IPS-18c (cell line): ENCODE data around the gene CYP3A5.
"Not testable (repeated sequence)": the region's sequence is repeated elsewhere in the genome, so short reads cannot be mapped to it uniquely, and the experiment has no call there.

Source experiments
- H3K4me3 ChIP-seq: 2 replicates; pipeline ENCODE4 v1.7.0; 2013; ENCODE audit warnings: low read depth, mild to moderate bottlenecking, low read length, moderate library complexity; ENCODE audit not compliant: insufficient read depth
- H3K9me3 ChIP-seq: one replicate; pipeline ENCODE4 v1.6.1; 2013; ENCODE audit warnings: mild to moderate bottlenecking, low read length, moderate library complexity; ENCODE audit not compliant: control insufficient read depth, insufficient read depth

CYP3A5 gene

DNA sequence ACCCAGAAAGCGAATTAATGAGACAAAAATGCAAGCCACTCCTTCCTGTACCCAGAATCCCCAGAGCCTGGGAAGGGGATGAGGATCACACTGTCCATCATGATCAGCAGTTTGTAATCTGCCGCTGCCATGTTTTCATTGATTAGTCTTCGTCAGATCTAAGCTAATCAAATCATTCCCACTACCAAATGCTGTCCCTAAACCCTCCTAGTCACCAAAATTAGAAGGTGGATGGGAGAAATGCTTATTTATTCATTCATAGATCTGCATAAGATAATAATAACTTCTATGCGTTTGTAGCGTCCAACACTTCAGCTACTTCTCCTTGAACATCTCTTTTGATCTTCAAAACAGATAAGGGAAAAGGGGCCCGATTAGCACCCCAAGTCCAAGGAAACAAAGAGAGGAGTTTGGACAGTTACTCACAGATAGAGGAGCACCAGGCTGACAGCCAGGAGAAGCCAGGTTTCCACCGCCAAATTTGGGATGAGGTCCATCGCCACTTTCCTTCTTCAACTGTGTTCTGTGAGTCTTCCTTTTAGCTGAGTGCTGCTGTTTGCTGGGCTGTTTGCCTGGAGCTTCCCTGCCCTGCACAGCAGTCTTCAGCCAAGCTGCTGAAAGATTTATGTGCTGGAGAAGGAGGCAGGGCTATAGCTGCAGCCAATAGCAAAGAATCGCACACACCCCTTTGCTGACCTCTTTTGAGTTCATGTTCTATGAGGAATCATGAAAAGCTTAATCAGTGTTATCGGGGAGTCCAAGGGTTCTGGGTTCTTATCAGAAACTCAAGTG is at the start of gene CYP3A5:
Gene CYP3A5, minus strand, starts transcription at position 597 of the 792 bp plus-strand sequence. Its CDS starts 100 bp downstream, at position 497.
- no peak within 1 kb of the TSS for H3K4me3 ChIP-seq

DNA sequence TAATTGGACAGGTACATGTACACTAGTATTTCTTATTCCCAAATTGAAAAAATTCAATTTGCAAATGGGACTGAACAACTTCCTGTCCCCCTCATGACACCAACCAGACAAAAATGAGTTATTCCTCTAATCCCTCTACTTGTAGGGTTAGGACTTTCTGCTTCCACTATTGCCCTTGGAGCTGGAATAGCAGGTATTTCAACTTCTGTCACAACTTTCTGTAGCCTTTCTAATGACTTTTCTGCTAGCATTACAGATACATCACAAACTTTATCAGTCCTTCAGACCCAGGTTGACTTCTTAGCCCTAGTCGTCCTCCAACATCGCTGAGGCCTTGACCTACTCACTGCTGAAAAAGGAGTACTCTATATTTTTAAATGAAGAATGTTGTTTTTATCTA is 48.8 kb upstream of the CYP3A5 start:
- H3K9me3 ChIP-seq, result no peaks in the 10 kb centered on the region
- H3K4me3 ChIP-seq, result no peak overlapping the region

More for the DNA sequence above, at the start of gene CYP3A5:
- H3K9me3 ChIP-seq, result no peaks in the 10 kb centered on the region

DNA sequence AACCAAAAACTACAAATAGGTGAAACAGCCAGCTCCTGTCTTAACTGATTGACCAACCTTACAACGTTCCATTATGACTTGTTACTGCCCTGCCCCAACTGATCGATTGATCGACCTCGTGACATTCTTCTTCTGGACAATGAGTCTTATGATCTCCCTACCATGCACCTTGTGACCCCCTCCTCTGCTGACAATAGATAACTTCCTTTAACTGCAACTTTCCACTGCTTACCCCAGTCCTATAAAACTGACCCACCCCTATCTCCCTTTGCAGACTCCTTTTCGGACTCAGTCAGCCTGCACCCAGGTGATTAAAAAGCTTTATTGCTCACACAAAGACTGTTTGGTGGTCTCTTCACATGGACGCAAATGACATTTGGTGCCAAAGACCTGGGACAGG is 43.4 kb upstream of the CYP3A5 start:
- not testable (repeated sequence) for H3K9me3 ChIP-seq, H3K4me3 ChIP-seq

DNA sequence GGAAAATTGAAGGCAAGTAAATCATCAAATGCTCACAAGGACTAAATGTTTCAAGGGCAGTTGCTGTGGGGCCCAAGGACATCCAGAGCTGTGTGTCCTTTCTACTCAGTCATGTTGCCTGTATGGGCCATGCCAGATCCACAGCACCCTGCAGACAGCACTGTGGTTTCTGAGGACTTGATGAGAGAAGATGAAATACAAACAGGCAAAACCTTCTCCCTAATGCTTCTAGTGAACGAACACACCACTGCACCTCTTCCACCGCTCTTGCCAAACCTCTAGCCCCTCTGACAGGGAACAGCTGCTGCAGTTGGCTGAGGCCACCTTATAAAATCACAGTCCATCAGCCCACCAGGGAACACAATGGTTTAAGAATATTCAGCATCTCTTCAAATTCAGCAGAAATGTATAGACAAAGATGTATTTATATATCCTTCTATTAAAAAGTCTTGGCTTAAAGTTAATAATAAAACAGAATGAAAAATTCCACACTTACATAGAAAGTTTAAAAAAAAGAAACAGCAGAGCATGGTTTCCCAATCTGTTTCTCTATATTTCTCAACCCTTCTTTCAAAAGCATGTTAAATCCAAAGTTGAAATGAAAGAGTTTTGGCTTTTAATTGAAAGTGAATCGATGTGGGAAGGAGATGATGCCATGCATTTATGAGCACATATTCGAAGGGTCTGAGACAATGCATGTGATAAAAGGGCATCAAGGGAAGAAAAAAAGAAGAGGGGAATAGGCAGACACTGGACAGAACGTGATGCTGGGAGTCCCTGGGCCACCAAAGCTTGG is 41.2 kb upstream of the CYP3A5 start:
- Histone ChIP-seq H3K9me3 (no peaks in the 10 kb centered on the region), H3K4me3 (no peak overlapping the region)

DNA sequence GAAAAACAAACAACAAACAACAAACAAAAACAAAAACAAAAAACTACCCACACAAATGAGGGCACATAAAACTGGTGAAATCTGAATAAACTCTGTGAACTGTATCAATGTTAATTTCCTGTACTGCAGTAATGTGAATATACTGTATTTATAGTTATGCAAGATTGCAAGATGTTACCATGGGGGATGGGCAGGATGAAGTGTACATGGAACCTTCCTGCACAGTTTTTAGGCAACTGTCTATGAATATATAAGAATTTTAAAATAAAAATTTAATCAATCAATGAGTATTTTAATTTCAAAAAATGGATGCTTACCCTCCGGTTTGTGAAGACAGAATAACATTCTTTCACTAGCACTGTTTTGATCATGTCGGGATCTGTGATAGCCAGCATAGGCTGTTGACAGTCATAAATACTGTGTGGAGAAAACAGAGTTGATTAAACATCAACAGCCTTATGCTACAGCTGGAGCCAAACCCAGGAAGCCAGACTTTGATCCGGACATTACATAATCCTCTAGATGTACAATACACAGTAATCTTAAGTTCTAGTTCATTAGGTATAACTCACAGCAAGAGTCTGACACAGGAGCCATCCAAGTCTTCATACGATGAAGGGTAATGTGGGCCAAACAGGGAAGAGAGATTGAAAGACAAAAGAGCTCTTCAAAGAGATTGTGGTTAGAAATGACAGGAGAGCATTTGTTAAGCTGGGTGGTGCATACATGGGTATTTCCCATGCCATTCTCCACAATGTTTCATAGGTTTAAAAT is 40.4 kb upstream of the CYP3A5 start:
- H3K4me3 ChIP-seq, result no peak overlapping the region
- no peaks in the 10 kb centered on the region for H3K9me3 ChIP-seq

DNA sequence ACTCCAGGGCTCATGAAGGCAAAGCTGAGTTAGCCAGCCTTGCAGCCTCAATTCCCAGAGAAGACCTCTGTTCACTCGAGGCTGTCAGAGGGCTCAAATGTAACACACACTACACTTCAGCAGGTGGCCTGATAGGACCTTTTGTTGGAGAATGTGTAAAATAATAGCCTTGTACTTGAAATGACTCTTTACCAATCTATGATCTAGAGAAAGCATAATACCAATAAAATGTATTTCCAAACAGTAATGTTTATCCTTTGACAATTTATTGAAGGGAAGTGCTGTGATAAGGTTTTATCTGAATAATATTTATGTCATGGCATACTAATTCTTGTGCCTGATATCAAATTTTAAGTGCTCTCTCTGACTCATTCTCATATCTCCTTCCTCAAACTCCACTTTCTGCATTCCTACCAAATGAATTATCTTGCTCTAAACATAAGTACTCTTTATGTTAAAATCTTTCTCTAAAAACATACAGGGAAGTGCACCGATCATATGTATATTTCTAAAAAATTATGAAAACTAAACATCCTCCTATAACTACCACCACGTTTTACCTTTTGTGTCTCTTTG is 34.3 kb upstream of the CYP3A5 start:
- no peak overlapping the region for H3K4me3 ChIP-seq

DNA sequence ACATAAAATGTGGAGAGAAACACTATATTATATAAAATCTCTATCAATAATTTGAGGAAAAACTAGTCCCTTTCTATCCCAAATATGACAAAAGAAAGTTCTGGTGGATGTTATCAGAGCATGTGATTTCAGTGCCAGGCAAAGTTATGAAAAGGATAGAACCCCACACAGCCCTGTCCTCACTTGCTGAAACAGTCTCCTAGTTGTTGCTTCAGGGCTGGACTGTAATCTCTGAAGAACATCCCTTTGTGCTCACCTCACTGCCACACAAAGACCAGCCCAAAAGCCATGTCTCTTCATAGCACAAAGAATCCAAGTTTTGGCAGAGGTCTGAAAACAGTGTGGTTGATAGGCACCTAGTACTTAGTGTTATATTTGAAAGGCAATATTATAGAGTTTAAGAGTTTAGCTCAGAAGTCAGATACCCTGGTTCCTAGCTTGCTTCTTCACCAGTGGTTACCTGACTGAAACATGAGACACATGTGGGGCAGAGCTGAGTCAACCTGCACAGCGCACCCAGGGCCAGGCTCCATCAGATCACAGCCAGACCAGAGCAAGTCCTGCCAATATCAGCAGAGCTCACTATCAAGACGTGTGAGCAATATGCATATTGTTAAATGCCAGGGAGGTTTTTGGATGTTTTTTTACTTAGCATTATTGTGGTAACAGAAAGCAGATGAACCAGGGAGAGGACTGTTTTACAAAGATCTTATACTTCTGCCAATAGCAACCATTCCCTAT is 30.2 kb upstream of the CYP3A5 start:
- Histone ChIP-seq H3K4me3 (no peak overlapping the region), H3K9me3 (peaks cover 8% of the 10 kb centered on the region)

More for the DNA sequence above, 34.3 kb upstream of the CYP3A5 start:
- H3K9me3 ChIP-seq, result no peaks in the 10 kb centered on the region

DNA sequence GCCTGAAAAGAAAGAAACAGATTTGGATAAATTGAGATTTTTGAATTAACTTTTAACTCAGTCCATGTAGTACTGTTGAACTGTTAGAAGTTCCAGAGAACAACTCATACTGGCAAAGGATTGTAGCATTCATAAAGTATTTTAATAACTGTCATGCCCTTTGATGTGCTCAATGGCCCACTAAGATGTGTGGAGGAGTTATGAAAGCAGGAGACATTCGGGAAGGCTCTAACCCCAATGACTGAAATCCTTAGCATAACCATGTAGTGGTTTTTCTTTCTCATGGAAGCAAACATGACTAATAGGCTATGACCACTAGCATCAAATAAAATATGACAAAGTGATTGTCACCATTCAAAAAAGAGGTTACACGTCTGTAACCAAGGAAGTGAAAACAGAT is 29.5 kb upstream of the CYP3A5 start:
- no peak overlapping the region for H3K4me3 ChIP-seq
- H3K9me3 ChIP-seq, result peaks cover 9% of the 10 kb centered on the region

DNA sequence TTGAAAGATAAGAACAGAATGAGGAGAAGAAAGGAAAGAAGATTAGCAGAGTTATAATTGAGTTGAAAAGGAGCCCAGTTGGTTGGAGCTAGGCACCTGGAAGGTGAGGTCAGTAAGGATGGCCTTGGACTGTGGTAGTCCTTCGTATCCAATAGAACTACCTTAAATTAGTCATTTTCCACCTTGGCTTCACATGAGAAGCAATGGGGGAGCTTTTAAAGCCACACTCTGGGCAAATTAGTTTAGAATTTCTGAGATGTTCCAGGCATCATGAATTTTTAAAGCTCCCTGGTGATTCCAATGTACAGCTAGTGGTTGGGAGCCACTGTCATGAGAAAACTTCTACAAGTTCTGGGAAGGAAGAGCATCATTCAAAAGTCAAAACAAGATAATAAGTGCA is 27.3 kb upstream of the CYP3A5 start:
- Histone ChIP-seq H3K4me3 (no peak overlapping the region), H3K9me3 (peaks cover 9% of the 10 kb centered on the region)

DNA sequence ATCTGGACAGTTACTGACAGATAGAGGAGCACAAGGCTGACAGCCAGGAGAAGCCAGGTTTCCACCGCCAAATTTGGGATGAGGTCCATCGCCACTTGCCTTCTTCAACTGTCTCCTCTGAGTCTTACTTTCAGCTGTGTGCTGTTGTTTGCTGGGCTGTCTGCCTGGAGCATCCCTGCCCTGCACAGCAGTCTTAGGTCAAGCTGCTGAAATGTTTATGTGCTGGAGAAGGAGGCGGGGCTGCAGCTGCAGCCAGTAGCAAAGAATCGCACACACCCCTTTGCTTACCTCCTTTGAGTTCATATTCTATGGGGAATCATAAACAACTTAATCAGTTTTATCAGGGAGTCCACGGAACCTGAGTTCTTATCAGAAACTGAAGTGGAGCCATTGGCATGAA is 20.1 kb upstream of the CYP3A5 start:
- Histone ChIP-seq H3K4me3 (no peak overlapping the region), H3K9me3 (peaks cover under 1% of the 10 kb centered on the region)

DNA sequence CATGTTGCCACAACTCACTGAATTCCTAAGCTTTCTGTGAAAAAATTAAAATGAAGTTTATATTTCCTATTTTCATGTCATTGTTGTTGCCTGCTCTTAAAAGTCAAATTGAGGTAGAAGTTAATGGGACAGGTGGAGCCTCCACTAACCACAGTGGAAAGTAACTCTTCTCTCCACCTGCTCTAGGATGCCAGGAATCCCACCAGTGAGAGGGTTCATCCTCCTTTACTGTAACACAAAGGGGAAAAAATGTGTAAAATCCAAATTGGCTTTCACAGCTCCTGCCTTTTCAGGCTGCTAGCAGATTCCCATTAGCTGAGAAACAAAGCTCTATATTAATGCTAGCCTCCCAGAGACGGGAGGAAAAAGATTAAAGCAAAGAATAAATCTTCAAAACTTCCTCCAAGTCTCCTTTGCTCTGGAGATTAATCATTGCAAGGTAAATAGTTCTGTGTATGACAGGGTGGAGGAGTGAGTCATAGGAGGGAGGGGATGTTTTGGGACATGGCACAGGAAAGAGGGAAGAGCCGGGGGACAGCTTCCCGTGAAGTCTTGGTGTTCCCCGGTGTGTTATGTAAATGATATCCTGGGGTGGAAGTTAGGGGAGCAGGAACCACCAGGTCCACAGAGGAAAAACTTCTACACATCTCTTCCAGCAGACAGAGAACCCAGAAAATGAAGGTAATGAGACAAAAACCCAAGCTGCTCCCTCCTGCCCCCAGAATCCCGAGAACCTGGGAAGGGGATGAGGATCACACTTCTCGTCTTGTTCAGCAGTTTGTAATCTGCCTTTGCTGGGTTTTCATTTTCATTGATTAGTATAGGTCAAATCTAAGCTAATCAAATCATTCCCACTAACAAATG is 19.3 kb upstream of the CYP3A5 start:
- not testable (repeated sequence) for H3K4me3 ChIP-seq

DNA sequence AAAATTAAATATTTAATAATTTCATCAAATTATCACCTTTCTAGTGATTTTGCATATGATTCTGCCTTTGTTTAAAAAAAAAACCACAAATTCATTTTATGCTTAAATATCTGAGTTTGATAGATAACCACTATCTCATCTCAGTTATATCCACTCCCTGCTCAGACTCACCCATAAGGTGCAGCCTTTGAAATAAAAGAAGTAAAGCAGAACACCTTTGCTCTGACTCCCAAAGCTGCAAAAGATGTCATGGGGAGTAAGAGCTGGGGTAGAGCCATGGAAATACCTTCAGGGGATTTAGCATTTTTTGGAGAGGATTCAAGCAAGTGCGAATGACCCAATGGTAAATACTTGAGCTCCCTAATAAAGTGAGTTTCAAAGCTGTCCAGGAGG is 15.1 kb upstream of the CYP3A5 start:
- no peak overlapping the region for H3K4me3 ChIP-seq

More for the DNA sequence above, 19.3 kb upstream of the CYP3A5 start:
- not testable (repeated sequence) for H3K9me3 ChIP-seq

DNA sequence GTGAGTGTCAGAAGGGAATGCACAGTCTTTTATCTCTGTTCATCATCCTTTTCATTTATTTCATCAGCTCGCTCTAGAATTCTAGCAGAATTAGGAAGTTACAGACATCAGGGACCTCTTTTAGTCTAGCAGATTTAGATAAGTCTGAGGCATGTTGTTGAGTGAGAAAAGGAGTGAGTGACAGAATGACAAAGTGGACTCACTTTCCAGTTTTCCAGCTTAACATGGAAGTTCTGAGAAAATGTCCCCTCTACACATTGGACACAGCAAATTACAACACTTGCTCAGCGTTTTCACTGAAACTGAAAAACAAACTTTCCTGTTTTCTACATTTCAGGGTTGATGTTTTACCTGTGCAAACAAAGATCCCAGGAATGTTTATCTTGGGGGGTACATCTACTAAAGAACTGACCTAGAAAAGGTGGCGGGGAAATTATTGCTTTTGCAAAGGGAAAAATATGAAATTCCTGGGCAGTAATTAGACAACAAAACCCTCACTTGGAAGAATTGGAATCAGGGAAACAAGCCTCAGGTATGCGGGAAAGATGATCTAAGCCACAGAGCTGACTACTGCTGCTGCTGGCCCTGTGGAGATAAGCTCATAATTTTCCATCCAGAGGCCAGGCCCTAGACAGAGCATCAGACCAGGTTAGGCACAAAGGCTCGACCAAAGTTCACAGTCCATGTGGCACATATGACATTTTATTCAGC is 14.6 kb upstream of the CYP3A5 start:
- no peaks in the 10 kb centered on the region for H3K9me3 ChIP-seq
- H3K4me3 ChIP-seq, result no peak overlapping the region

More for the DNA sequence above, 15.1 kb upstream of the CYP3A5 start:
- H3K9me3 ChIP-seq, result no peaks in the 10 kb centered on the region

DNA sequence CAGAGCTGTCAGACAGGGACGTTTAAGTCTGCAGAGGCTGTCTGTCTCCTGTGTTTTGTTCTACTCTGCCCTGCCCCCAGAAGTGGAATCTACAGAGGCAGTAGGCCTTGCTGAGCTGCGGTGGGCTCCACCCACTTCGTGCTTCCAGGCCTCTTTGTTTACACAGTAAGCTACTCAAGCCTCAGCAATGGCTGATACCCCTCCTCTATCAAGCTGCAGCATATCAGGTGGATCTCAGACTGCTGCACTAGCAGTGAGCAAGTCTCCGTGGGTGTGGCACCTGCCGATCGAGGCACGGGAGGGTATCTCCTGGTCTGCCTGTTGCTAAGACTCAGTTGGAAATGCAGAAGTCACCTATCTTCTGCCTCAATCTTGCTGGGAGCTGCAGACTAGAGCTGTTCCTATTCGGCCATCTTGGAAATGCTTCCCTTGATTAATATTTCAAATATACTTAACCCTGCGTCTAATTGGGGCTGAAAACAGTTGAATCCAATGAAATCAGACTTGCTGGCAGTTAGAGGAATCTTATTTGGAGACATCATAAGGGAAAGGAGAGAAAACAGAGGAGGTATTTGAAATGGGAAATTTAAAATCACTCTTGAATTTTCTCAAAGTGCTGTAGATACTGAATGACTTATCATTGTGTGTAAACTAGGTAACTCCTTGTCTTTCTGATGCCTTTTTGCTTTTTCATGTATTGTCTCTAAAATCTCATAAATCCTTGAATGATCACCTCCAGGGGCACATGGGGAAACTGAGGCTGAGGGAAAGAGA is 13.8 kb upstream of the CYP3A5 start:
- no peak overlapping the region for H3K4me3 ChIP-seq
- no peaks in the 10 kb centered on the region for H3K9me3 ChIP-seq

DNA sequence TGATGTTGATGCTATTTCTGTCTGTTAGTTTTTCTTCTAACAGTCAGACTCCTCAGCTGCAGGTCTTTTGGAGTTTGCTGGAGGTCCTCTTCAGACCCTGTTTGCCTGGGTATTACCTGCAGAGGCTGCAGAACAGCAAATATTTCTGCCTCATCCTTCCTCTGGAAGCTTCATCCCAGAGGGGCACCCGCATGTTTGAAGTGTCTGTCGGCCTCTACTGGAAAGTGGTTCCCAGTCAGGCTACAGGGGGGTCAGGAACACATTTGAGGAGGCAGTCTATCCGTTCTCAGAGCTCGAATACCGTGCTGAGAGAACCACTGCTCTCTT is 13.3 kb upstream of the CYP3A5 start:
- H3K9me3 ChIP-seq, result no peaks in the 10 kb centered on the region
- H3K4me3 ChIP-seq, result no peak overlapping the region
